HFF-Myc (cell line): ENCODE data around the gene TBCD.

Source experiments
- DNase-seq: peaks from one replicate; pipeline ENCODE4 v3.0.0-alpha.2; 2011; ENCODE audit warnings: low read depth; ENCODE audit errors: extremely low read depth
- H3K4me3 ChIP-seq: replicated peaks from 2 replicates; pipeline ENCODE4 v1.5.1; 2011; ENCODE audit warnings: low read depth, mild to moderate bottlenecking, control low read depth, low read length
- TF ChIP-seq, protein P1 (sequence below): IDR thresholded peaks from 2 replicates; pipeline ENCODE4 v1.5.1; 2012; ENCODE audit warnings: mild to moderate bottlenecking, low read depth, low read length, control low read depth; ENCODE audit errors: missing control alignments

The TBCD gene

DNA sequence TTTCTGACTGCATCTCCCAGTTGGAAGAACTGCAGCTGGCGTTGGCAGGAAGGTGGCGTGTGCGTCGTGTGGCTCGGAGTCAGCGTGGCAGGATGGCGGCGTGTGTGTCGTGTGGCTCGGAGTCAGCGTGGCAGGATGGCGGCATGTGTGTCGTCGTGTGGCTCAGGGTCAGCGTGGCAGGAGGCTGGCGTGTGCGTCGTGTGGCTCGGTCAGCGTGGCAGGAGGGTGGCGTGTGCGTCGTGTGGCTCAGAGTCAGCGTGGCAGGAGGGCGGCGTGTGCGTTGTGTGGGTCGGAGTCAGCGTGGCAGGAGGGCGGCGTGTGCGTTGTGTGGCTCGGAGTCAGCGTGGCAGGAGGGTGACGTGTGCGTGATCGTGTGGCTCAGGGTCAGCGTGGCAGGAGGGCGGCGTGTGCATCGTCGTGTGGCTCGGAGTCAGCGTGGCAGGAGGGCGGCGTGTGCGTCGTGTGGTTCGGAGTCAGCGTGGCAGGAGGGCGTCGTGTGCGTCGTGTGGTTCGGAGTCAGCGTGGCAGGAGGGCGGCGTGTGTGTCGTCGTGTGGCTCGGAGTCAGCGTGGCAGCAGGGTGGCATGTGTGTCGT, 49.6 kb downstream of the TBCD start:
- TF ChIP-seq, protein P1, sequence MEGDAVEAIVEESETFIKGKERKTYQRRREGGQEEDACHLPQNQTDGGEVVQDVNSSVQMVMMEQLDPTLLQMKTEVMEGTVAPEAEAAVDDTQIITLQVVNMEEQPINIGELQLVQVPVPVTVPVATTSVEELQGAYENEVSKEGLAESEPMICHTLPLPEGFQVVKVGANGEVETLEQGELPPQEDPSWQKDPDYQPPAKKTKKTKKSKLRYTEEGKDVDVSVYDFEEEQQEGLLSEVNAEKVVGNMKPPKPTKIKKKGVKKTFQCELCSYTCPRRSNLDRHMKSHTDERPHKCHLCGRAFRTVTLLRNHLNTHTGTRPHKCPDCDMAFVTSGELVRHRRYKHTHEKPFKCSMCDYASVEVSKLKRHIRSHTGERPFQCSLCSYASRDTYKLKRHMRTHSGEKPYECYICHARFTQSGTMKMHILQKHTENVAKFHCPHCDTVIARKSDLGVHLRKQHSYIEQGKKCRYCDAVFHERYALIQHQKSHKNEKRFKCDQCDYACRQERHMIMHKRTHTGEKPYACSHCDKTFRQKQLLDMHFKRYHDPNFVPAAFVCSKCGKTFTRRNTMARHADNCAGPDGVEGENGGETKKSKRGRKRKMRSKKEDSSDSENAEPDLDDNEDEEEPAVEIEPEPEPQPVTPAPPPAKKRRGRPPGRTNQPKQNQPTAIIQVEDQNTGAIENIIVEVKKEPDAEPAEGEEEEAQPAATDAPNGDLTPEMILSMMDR: no peak
- DNase-seq: no peak
- no peak overlapping the region for H3K4me3 ChIP-seq

DNA sequence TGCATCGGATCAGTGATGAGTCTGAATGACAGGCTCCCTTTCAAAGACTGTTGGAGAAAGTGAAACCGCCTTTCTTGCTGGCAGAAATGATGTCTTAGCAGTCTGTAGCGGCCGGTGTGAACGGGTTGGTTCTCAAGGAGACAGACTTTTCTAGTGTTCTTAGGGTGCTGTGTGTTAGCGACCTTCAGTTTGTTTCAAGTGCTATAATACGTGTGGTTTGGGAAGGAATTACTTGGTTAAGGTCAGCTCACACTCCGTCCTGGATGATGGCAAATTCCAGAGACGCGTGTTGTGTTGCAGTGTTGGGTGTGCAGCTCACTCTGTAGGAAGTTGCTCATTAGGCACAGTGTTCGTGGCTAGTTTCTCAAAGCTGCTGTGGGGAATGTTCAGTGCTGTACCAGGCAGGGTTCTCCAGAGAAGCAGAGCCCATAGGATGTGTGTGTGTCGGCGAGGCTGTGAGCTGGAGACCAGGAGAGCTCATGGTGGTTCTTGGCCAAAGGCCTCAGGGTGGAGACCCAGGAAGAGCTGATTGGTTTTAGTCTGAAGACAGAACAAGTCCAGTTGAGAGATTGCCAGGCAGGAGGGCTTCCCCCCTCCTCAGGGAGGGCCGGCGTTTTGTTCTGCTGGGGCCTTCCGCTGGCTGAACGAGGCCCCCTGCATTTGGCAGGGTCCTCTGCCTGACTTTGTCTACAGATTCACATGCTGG, 50.4 kb downstream of the TBCD start:
- no peak overlapping the region for H3K4me3 ChIP-seq
- no peak for DNase-seq
- TF ChIP-seq, protein P1: no peak

DNA sequence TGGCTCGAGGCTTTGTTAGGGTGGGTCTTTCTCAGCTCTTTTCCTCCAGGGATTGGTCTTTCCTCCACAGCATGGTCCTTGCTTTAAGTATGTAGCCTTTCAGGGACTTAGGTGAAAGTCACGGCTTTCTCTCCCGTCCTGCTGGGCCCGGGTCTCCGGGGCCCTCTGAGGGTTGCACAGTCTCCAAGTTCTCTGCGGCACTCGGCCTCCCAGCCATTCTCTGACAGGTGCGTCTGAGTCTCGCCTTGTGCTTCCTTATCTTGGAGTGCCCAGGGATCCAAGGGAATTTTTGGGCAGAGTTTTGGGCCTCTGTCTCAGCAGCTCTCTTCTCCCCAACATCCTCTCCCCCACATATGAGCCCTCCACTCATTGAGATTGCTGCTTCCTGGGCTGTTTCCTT, 51.3 kb downstream of the TBCD start:
- TF ChIP-seq, protein P1: no peak
- no peak for DNase-seq
- H3K4me3 ChIP-seq: no peak overlapping the region

DNA sequence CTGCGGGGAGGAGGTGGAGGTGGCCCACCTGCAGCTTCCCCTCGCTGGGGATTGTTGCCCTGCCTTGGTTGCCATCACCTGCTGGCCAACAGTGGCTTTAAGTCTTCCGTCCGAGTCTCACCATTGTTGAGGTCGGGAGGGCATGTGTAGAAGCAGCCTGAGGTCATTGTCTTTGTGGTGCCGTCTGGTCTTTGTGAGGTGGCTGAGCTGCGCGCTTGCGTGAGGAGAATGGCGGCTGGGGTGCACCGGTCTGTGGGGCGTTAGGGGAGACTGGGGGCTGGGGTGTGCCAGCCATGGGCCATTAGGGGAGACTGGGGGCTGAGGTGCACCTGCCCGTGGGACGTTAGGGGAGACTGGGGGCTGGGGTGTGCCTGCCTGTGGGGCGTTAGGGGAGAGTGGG, 51.7 kb downstream of the TBCD start:
- DNase-seq: no peak
- no peak overlapping the region for H3K4me3 ChIP-seq
- TF ChIP-seq, protein P1: no peak

DNA sequence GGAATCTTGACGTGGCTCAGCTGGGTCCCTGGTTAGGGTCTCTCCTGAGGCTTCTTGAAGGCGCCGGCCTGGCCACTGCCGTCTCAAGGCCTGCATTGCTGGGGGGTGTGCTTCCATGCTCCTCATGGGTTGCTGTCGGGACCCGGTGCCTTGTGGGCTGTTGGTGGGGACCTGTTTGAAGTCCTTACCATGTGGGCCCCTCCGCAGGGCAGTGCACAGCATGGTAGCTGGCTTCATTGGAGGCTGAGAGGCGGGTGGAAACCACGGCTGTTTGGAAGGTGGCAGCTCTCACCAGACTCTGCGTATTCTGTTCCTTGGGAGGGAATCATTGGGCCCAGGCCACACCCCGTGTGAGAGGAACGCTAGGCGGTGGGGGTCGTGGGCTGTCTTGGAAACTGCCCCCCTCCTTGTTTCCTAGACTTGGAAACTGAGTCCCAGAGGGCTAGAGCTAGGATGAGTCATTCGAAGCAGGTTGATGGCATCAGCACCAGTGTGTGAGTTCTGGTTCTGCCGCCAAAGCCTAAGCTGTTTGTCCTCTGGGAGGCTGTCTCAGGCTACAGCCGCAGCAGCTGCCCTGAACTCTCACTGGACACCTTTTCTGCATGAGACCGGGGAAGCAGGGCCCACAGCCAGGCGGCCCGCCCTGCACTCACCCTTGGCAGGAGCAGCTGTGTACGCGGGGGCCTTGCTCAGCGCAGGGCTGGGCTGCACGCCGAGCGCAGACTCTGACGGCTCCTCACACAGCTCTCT, 52.8 kb downstream of the TBCD start:
- DNase-seq: no peak
- TF ChIP-seq, protein P1: no peak
- H3K4me3 ChIP-seq: no peak overlapping the region

DNA sequence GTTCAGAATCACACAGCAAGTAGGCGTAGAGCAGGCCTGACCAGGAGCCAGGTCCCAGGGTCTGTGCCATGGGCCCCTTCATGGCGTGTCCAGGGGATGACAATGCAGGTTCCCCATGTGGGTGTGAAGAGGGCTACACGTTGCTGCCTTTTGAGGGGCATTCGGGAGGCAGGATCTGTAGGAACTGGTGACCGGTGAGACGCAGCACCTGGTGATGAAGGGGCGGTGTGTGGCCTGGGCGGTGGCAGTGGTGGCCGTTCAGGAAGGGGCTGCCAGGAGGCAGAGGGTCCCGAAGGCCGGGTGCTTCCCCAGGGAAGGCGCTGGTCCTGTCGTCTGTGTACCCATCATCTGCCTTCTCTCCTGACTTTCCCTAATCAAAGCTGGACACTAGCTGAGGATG, 53.4 kb downstream of the TBCD start:
- TF ChIP-seq, protein P1: no peak
- DNase-seq: no peak
- H3K4me3 ChIP-seq: no peak overlapping the region
